GM13977 (cell line): ENCODE measurements around the gene CALHM2.
A peak's percentile ranks its signal among the peaks of the same experiment; 100 is the strongest.
"Not testable (repeated sequence)": the region's sequence is repeated elsewhere in the genome, so short reads cannot be mapped to it uniquely, and the experiment has no call there.

Experiments used
- DNase-seq: peaks from one replicate; pipeline ENCODE4 v3.0.0; 2012; ENCODE audit warnings: low spot score
- CTCF ChIP-seq: IDR thresholded peaks from 2 replicates; pipeline ENCODE4 v1.5.1; 2012; ENCODE audit warnings: mild to moderate bottlenecking, control low read depth; ENCODE audit not compliant: insufficient read depth; ENCODE audit errors: extremely low read depth, missing control alignments
- in situ Hi-C: fragments of 300-500 bp; cut with MboI; formaldehyde crosslinking; loops from one replicate; pipeline ENCODE4 v1.12.0; 2022; ENCODE audit warnings: low sequenced_read_pairs, low pct_unique_long_range_greater_than_20kb, mixed read lengths, inconsistent platforms; ENCODE audit not compliant: unreplicated experiment

CALHM2 gene

GRCh38 chr10:103487410-103487708 lies 35.2 kb upstream of the CALHM2 start:
- no peak for TF ChIP-seq CTCF

GRCh38 chr10:103486635-103487409 lies 34.7 kb upstream of the CALHM2 start:
- DNase-seq: not testable (repeated sequence)
- in situ Hi-C loops: loop anchor here (25.0 kb wide), 1 partner anchor 650 kb away; the partner anchor contains the start of gene CYP17A1

More at GRCh38 chr10:103487410-103487708, 35.2 kb upstream of the CALHM2 start:
- in situ Hi-C loops: loop anchor here (25.0 kb wide), 1 partner anchor 650 kb away; the partner anchor contains the start of gene CYP17A1
- DNase-seq: no peak

- in situ Hi-C loops: loop anchor here (25.0 kb wide), 1 partner anchor 645 kb away; the partner anchor contains the start of gene CYP17A1
Observed at GRCh38 chr10:103481974-103482531, 29.9 kb upstream of the CALHM2 start.

GRCh38 chr10:103480521-103480920 lies 28.4 kb upstream of the CALHM2 start:
- no peak for TF ChIP-seq CTCF
- in situ Hi-C loops: loop anchor here (25.0 kb wide), 1 partner anchor 643 kb away; the partner anchor contains the start of gene CYP17A1
- DNase-seq: no peak

More at GRCh38 chr10:103481974-103482531, 29.9 kb upstream of the CALHM2 start:
- peak; percentile 84 for DNase-seq
- TF ChIP-seq CTCF: peak; percentile 63

GRCh38 chr10:103479135-103479534 lies 27.0 kb upstream of the CALHM2 start, which contains the start of gene CALHM3:
CALHM3 (minus strand) TSS chr10:103479240; CDS start chr10:103479032, 208 bp downstream.
- TF ChIP-seq CTCF: no peak
- DNase-seq: no peak
- in situ Hi-C loops: loop anchor here (5.0 to 25.0 kb wide), 2 partner anchors 67 to 642 kb away; partner anchors contain the start of gene CYP17A1

- DNase-seq: no peak
- TF ChIP-seq CTCF: no peak
- in situ Hi-C loops: loop anchor here (5.0 to 25.0 kb wide), 2 partner anchors 66 to 641 kb away; partner anchors contain the start of gene CYP17A1
Observed at GRCh38 chr10:103478671-103479070, 26.5 kb upstream of the CALHM2 start.
